A673 (cell line): ENCODE data around the gene CORO6. TPM values are rescaled to one million over a fixed set of nuclear protein-coding genes. Genes with fewer than 3 reads are reported as not detected.

Experiments
- BruUV-seq: library from RNA; stranded (reverse); fragments of 400-500 nt; replicated peaks from 2 replicates; lab custom pipeline; 2021; lab: Mats Ljungman, UMichigan
- CTCF ChIA-PET: fragments of 300-600 bp; sonication (Branson Sonifier 250); formaldehyde crosslinking; loops from one replicate; lab custom pipeline; 2022; ENCODE audit warnings: antibody characterized with exemption; lab: Charles Lee
- POLR2A ChIA-PET: fragments of 300-600 bp; sonication (Branson Sonifier 250); formaldehyde crosslinking; loops from one replicate; lab custom pipeline; 2022; ENCODE audit warnings: antibody characterized with exemption; ENCODE audit not compliant: low non-redundant PET; lab: Charles Lee
- DNase-seq: peaks from one replicate; pipeline ENCODE4 v3.0.0-alpha.2; 2015; ENCODE audit warnings: low spot score
- H3K27ac ChIP-seq: fragments of 200-600 bp; sonication (generic); 2 replicates; pipeline ENCODE4 v1.5.1; 2016; ENCODE audit warnings: mixed run types, low read depth, mild to moderate bottlenecking, mixed read lengths, antibody characterized with exemption, low read length; ENCODE audit not compliant: poor library complexity, severe bottlenecking
- H3K27me3 ChIP-seq: fragments of 200-600 bp; sonication (generic); replicated peaks from 2 replicates; pipeline ENCODE4 v1.6.1; 2017; ENCODE audit warnings: mixed run types, low read depth, mild to moderate bottlenecking, mixed read lengths, antibody characterized with exemption, low read length; ENCODE audit not compliant: insufficient read depth, poor library complexity
- H3K36me3 ChIP-seq: fragments of 200-600 bp; sonication (generic); 2 replicates; pipeline ENCODE4 v1.6.1; 2016; ENCODE audit warnings: mixed run types, mild to moderate bottlenecking, mixed read lengths, antibody characterized with exemption, low read length; ENCODE audit not compliant: insufficient read depth, poor library complexity, severe bottlenecking
- H3K4me1 ChIP-seq: fragments of 200-600 bp; sonication (generic); 2 replicates; pipeline ENCODE4 v1.6.1; 2017; ENCODE audit warnings: mixed run types, mild to moderate bottlenecking, mixed read lengths, antibody characterized with exemption, low read length; ENCODE audit not compliant: insufficient read depth, poor library complexity, severe bottlenecking
- H3K4me3 ChIP-seq: fragments of 200-600 bp; sonication (generic); 2 replicates; pipeline ENCODE4 v1.5.1; 2016; ENCODE audit warnings: low read depth, mixed run types, mild to moderate bottlenecking, mixed read lengths, low read length; ENCODE audit not compliant: poor library complexity, severe bottlenecking
- H3K9me3 ChIP-seq: fragments of 200-600 bp; sonication (generic); 2 replicates; pipeline ENCODE4 v1.6.1; 2016; ENCODE audit warnings: mixed run types, low read depth, mild to moderate bottlenecking, mixed read lengths, antibody characterized with exemption, low read length; ENCODE audit not compliant: poor library complexity, severe bottlenecking
- CTCF ChIP-seq: fragments of 300-800, 200-600 bp; sonication (generic); conservative IDR thresholded peaks from 2 replicates; pipeline ENCODE4 v1.5.1; 2017; ENCODE audit warnings: low read depth, mild to moderate bottlenecking, antibody characterized with exemption, low read length, moderate library complexity, mixed read lengths
- EZH2 ChIP-seq: fragments of 200-600 bp; sonication (generic); IDR thresholded peaks from 2 replicates; pipeline ENCODE4 v1.6.1; 2017; ENCODE audit warnings: borderline replicate concordance, low read depth, mild to moderate bottlenecking, mixed read lengths, antibody characterized with exemption, low read length; ENCODE audit not compliant: poor library complexity, severe bottlenecking
- intact Hi-C: fragments of 100-400 bp; cut with micrococcal nuclease; formaldehyde crosslinking; loops from one replicate; pipeline ENCODE4 v1.10.0; 2022; ENCODE audit not compliant: unreplicated experiment
- total RNA-seq: library from RNA; stranded (reverse); gene quantifications from 2 replicates; pipeline ENCODE4 v1.2.3, GENCODE V29; 2021

The CORO6 gene
- total RNA-seq, 1 experiment from 2014 or later = 19.7 TPM

- Histone ChIP-seq H3K4me1 (peaks cover 47% of the 10 kb centered on the region), H3K27ac (no peak overlapping the region), H3K36me3 (peaks cover 10% of the 10 kb centered on the region), H3K27me3 (no peaks in the 10 kb centered on the region), H3K4me3 (no peak overlapping the region), H3K9me3 (no peaks in the 10 kb centered on the region)
- ChIA-PET POLR2A (interaction anchor here (1.0 kb wide), 1 partner anchor 24 kb away, joined by 3 read pairs; the partner anchor contains the start of gene ANKRD13B), CTCF (interaction anchor here (0.7 to 2.3 kb wide), 12 partner anchors 12 to 535 kb away, joined by 3 to 20 read pairs (median 4); partner anchors contain the start of gene SSH2)
- TF ChIP-seq CTCF = peak; percentile 96
- no peak for TF ChIP-seq EZH2
- BruUV-seq = no TSS peak
- intact Hi-C loops = loop anchor here (5.0 kb wide), 3 partner anchors 315 to 475 kb away; partner anchors contain the start of gene SSH2
- peak; percentile 93 for DNase-seq
Observed at GRCh38 chr17:29617125-29617480, 5.6 kb downstream of the CORO6 start.

- BruUV-seq = no TSS peak
- intact Hi-C loops = loop anchor here (5.0 kb wide), 3 partner anchors 316 to 476 kb away; partner anchors contain the start of gene SSH2
- TF ChIP-seq CTCF = no peak
- no peak for TF ChIP-seq EZH2
- H3K4me1 ChIP-seq = peaks cover 41% of the 10 kb centered on the region
- no peak overlapping the region for H3K27ac ChIP-seq
- POLR2A ChIA-PET = interaction anchor here (1.0 kb wide), 1 partner anchor 24 kb away, joined by 3 read pairs; the partner anchor contains the start of gene ANKRD13B
- H3K9me3 ChIP-seq = no peaks in the 10 kb centered on the region
- H3K4me3 ChIP-seq = no peak overlapping the region
- CTCF ChIA-PET = interaction anchor here (0.6 to 2.3 kb wide), 15 partner anchors 11 to 781 kb away, joined by 3 to 20 read pairs (median 4); partner anchors contain the start of gene SSH2
- peaks cover 10% of the 10 kb centered on the region for H3K36me3 ChIP-seq
- no peaks in the 10 kb centered on the region for H3K27me3 ChIP-seq
- no peak for DNase-seq
Observed at GRCh38 chr17:29616300-29617048, 6.2 kb downstream of the CORO6 start.

GRCh38 chr17:29615492-29616299, 7.0 kb downstream of the CORO6 start:
- ChIA-PET CTCF (interaction anchor here (0.6 to 2.3 kb wide), 7 partner anchors 22 to 782 kb away, joined by 3 to 10 read pairs (median 5); no protein-coding TSS in a partner anchor), POLR2A (interaction anchor here (0.9 kb wide), 1 partner anchor 24 kb away, joined by 5 read pairs; no protein-coding TSS in a partner anchor)
- intact Hi-C loops = loop anchor here (5.0 kb wide), 3 partner anchors 317 to 477 kb away; partner anchors contain the start of gene SSH2
- no peak for TF ChIP-seq CTCF
- no peak for TF ChIP-seq EZH2
- Histone ChIP-seq H3K36me3 (peaks cover 18% of the 10 kb centered on the region), H3K27me3 (no peaks in the 10 kb centered on the region), H3K27ac (no peak overlapping the region), H3K9me3 (no peaks in the 10 kb centered on the region), H3K4me3 (peak overlapping the region; percentile 8), H3K4me1 (peaks cover 33% of the 10 kb centered on the region)
- peak; percentile 94 for DNase-seq
- no TSS peak for BruUV-seq
